Glomerular visceral epithelial cell (primary cell): Measurements from ENCODE around the gene IFNLR1.

ENCODE experiments used
- DNase-seq: peaks from one replicate; pipeline ENCODE4 v3.0.0-alpha.2; 2016; ENCODE audit errors: extremely low spot score

IFNLR1 gene

GRCh38 chr1:24105368-24106160 lies 81.5 kb downstream of the IFNLR1 start:
- DNase-seq: no peak

- no peak for DNase-seq
These were observed 82.2 kb downstream of the IFNLR1 start for GRCh38 chr1:24104854-24105253.
